Uterus (tissue), 2 donors: ENCODE results near the gene SLC5A12.

Experiments
- CTCF ChIP-seq, 4 experiments: fragments of 200-600 bp in 2 of 4; fragments of 450-650 bp in 2 of 4; sonication (generic) in 2 of 4; IDR thresholded peaks; one replicate each; pipeline ENCODE4 v1.5.1; 2016 to 2019; ENCODE audit warnings: antibody characterized with exemption in 4 of 4, mild to moderate bottlenecking in 2 of 4, moderate library complexity in 1 of 4
- POLR2A ChIP-seq, 2 donors: fragments of 450-650 bp; IDR thresholded peaks; one replicate each; pipeline ENCODE4 v1.6.1; 2016; ENCODE audit warnings: antibody characterized with exemption in 2 of 2, mild to moderate bottlenecking in 1 of 2, moderate library complexity in 1 of 2

DNA sequence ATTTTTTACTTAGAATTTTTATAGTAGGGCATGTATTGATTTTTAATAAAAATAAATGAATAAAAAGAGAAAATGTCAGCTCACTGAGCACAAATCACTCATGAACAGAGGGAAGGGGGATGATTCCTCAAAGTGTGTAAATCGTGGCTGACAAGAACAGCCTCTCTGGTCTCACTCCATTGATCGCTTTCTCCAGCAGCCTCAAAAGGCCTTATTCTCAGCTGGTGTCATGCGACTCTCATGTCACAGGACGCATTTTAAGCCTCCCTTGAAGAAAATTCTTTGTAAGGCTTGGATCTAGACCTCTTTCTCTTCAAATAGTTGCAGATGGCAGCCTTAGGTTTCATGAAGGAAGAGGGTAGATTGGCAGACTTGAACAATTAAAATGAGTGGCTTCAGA, 33.9 kb upstream of the SLC5A12 start:
- no peak for TF ChIP-seq CTCF (IDR thresholded peaks at IDR 0.05)
- no peak for TF ChIP-seq POLR2A (IDR thresholded peaks at IDR 0.05)
